ENCODE data around the gene ZNF593OS. TPM values are rescaled to one million over a fixed set of nuclear protein-coding genes. Genes with fewer than 3 reads are reported as not detected.
A peak's percentile ranks its signal among the peaks of the same experiment; 100 is the strongest.

Gene ZNF593OS
- total RNA-seq, 2 donors from 2014 or later, result not detected

GRCh38 chr1:26188477-26188876 lies 16.8 kb upstream of the ZNF593OS start:
- intact Hi-C loops (cut with DNase I, micrococcal nuclease), result no loop called here
- ATAC-seq, result no peak
- DNase-seq, result no peak

GRCh38 chr1:26187882-26188281 lies 16.2 kb upstream of the ZNF593OS start:
- no peak for DNase-seq
- intact Hi-C loops (cut with DNase I, micrococcal nuclease), result no loop called here
- ATAC-seq, result no peak

GRCh38 chr1:26184883-26185282 lies 13.3 kb upstream of the ZNF593OS start:
- DNase-seq, result no peak
- no peak for ATAC-seq
- intact Hi-C loops (cut with DNase I, micrococcal nuclease), result no loop called here

DNA sequence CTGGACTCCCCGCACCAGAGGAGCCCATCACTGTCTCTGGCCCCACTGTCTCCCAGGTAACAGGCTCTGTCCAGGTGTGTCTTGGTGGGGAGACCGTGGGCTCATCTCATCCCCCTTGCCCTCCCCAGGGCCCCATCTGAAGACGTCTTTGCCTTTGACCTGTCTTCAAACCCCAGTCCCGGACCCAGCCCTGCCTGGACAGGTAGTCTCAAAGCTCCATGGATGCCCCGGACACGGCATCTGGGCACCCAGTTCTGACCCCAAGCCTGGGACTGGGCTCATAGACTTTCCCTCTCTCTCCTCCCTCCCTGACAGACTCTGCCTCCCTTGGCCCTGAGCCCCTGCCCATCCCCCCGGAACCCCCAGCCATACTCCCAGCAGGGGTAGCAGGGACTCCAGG lies 12.5 kb upstream of the ZNF593OS start:
- no peak for ATAC-seq
- no peak for DNase-seq
- intact Hi-C loops (cut with DNase I, micrococcal nuclease), result no loop called here

GRCh38 chr1:26182383-26182696 lies 10.7 kb upstream of the ZNF593OS start:
- no peak for ATAC-seq

GRCh38 chr1:26181586-26182382 lies 10.2 kb upstream of the ZNF593OS start:
- DNase-seq, result no peak
- no peak for ATAC-seq
- intact Hi-C loops (cut with DNase I, micrococcal nuclease), result no loop called here

More at GRCh38 chr1:26182383-26182696, 10.7 kb upstream of the ZNF593OS start:
- intact Hi-C loops (cut with DNase I, micrococcal nuclease), result no loop called here
- no peak for DNase-seq

GRCh38 chr1:26180010-26180506 lies 8.4 kb upstream of the ZNF593OS start:
- intact Hi-C loops (cut with DNase I, micrococcal nuclease), result no loop called here
- DNase-seq (no peak), ATAC-seq (no peak)

GRCh38 chr1:26177182-26177684 lies 5.6 kb upstream of the ZNF593OS start, which contains the start of gene CNKSR1:
Gene CNKSR1 (plus strand): TSS chr1:26177491. CDS start chr1:26177548, 57 bp downstream.
- peak; percentile 95 for ATAC-seq
- intact Hi-C loops (cut with DNase I, micrococcal nuclease), result loop anchor here in 1 of 2 donors (10.0 kb wide), 1 partner anchor 58 kb away; the partner anchor contains the start of gene CEP85
- peak; percentile 88 to 93 for DNase-seq

DNA sequence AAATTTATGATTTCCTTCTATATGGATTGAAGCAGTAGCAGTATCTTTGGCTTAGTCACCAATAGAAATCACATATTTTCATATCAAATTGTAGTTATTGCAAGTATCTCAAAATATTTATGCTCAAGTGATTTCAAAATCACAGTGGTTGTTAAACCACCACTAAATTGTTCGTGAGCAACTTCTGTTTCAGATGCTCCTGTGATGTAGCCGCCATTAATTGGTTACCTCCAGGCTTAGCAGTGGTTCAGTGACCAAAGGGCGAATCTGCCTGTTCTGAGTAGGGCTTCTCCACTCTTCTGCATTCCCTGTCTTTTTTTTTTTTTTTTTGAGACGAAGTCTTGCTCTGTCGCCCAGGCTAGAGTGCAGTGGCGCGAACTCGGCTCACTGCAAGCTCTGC lies 3.7 kb upstream of the ZNF593OS start:
- intact Hi-C loops (cut with DNase I, micrococcal nuclease), result loop anchor here in 1 of 2 donors (10.0 kb wide), 1 partner anchor 59 kb away; the partner anchor contains the start of gene CEP85
- ATAC-seq (no peak), DNase-seq (no peak)

DNA sequence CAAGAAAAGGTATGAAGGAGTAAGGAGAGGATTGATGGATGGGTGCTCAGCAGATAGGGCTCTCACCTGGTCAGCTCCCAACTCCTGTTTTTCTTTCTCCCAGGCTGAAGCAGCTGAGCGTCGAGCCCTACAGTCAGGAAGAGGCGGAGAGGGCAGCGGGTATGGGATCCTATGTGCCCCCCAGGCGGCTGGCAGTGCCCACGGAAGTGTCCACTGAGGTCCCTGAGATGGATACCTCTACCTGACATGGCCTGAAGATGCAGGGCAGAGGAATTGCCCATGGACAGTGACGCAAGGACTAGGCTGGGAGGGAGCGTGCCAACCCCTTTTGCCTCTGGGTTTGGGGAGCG lies 1.2 kb downstream of the ZNF593OS start:
- DNase-seq (no peak), ATAC-seq (peak; percentile 21)
- intact Hi-C loops (cut with DNase I, micrococcal nuclease), result loop anchor here in 1 of 2 donors (10.0 kb wide), 1 partner anchor 64 kb away; the partner anchor contains the start of gene CEP85

DNA sequence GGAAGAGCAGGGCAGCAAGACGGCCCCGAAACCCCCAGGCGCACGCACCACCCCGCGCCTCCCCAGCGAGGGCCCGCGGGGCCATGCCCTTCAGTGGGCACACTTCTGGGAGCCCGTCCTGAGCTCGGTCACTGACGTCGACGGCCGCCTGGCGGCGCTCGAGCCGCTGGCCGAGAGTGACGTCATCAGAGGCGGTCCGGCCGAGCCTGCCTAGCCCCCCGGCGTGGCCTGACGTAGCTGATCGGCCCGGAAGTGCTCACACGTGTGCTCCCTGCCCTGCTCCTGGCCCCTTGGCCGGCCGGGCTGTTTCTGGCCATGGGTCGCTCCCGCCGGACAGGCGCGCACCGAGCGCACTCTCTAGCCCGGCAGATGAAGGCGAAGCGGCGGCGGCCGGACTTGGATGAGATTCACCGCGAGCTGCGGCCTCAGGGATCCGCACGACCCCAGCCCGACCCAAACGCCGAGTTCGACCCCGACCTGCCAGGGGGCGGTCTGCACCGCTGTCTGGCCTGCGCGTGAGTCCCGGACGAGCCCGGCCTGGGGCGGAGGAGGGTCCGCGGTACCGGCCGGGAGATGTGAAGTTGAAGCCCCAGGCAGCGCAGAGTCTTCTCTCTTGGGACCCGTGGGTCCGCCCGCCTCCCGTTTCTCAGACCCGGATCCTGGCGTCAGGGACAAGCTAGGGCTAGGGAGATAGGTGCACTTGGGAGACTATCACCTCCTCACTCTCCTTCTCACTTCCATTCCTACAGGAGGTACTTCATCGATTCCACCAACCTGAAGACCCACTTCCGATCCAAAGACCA lies 1.8 kb downstream of the ZNF593OS start, which contains the start of gene ZNF593:
Gene ZNF593, plus strand, starts transcription at position 240 of the 803 bp plus-strand sequence. Its CDS starts 76 bp downstream, at position 316.
- intact Hi-C loops (cut with DNase I, micrococcal nuclease), result loop anchor here in 1 of 2 donors (10.0 kb wide), 1 partner anchor 65 kb away; the partner anchor contains the start of gene CEP85
- ATAC-seq (peak; percentile 97), DNase-seq (peak; percentile 92 to 94)

- ATAC-seq (no peak), DNase-seq (no peak)
- intact Hi-C loops (cut with DNase I, micrococcal nuclease), result no loop called here
Measured at GRCh38 chr1:26169198-26169554, 2.5 kb downstream of the ZNF593OS start.

DNA sequence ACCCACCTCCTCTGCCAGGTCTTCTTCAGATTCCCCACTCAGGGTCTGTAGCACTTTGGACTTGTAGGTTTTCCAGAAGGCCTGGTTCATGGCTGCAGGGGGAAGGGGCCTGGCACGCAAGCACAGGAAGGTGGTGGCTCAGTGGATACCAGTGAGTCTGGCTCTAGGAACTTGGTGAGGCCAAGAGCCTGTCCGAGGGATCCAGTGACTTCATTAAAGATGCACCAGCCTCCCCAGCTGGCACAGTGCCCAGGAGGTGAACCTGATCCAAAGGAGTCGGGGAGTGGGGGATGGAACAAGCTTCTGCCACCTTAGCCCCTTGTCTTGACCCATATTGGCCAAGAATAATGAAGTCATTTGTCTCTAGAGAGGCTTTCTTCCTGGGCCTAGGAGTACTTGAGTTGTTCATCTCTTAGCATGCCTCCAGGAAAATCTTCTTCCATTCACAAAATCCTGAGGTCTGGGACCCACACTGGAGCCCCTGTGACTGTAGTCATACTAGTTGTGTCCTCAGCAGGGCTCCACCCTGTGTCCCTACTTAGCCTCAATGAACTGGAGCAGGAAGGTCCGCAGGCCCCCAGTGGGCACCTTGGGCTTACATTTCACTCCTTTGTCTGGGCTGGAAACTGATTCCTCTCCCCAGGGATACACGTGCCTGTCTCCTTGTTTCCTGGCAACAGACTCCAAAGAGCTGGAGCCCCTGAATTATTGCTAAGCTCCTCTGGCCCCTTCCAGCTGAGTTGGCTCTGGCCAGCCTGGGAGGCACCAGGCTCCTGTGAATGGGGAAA lies 3.0 kb downstream of the ZNF593OS start, which contains the start of gene C1orf232:
Gene C1orf232, minus strand, starts transcription at position 554 of the 788 bp plus-strand sequence. Its CDS starts 464 bp downstream, at position 90.
- ATAC-seq (no peak), DNase-seq (no peak)
- intact Hi-C loops (cut with DNase I, micrococcal nuclease), result no loop called here

GRCh38 chr1:26166719-26167281 lies 4.8 kb downstream of the ZNF593OS start:
- ATAC-seq, result no peak
- no peak for DNase-seq
- intact Hi-C loops (cut with DNase I, micrococcal nuclease), result no loop called here

- no peak for DNase-seq
- intact Hi-C loops (cut with DNase I, micrococcal nuclease), result loop anchor here in 1 of 2 donors (5.0 kb wide), 1 partner anchor 58 kb away; no protein-coding TSS in a partner anchor
- no peak for ATAC-seq
Measured at GRCh38 chr1:26164861-26165842, 6.5 kb downstream of the ZNF593OS start.

- intact Hi-C loops (cut with DNase I, micrococcal nuclease), result loop anchor here in 1 of 2 donors (5.0 kb wide), 1 partner anchor 57 kb away; no protein-coding TSS in a partner anchor
- peak; percentile 54 for ATAC-seq
- peak in 1 of 2 donors; percentile 56 for DNase-seq
Measured at GRCh38 chr1:26164036-26164860, 7.4 kb downstream of the ZNF593OS start.
